B cell (primary cell): ENCODE data around the gene RBBP8NL.

Source experiments
- EZH2 ChIP-seq: IDR thresholded peaks from 2 replicates; pipeline ENCODE4 v1.6.1; 2012; ENCODE audit warnings: borderline replicate concordance, low read depth, mild to moderate bottlenecking, moderate library complexity, low read length; ENCODE audit not compliant: insufficient read depth, poor library complexity, severe bottlenecking
- TF ChIP-seq, protein P1 (sequence below): fragments of 200-600 bp; IDR thresholded peaks from one replicate; pipeline ENCODE4 v1.8.0; 2022; ENCODE audit warnings: antibody characterized with exemption, mild to moderate bottlenecking

DNA sequence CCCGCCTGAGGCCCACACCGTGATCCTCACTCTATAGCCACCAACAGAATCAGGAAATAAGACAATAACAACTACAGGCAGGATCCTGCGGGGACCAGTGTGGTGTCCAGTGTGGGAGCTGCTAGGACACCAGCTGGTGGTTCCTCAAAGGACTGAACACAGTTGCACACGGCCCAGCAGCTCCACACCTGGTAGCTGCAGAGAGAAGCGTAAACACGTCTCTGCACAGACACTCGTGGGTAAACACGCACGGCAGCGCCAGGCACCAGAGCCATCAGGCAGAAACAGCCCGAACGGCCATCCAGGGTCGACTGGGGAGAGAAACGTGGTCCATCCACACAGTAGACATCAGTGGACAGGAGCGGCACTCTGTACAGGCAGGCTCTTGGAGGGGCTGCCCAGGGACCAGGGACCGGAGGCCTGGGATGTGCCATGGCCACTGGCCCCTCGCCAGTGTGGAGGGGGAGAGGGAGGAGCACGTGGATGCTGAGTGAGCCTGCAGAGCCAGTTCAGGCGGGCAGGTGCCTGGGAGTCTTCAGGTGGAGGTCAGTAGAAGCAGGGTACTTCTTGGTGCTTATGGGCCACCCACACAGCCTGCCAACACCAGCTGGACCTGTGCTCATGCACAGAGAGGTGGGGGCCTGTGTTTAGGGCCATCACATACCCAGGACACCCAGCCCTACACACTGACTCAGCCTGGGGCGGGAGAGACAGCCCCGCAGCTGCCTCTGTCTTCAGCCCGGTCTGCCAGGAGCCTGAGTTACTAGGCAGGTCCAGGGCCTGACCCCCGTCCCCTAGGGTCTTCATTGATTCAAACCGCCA is 52.8 kb downstream of the RBBP8NL start:
- TF ChIP-seq, protein P1, sequence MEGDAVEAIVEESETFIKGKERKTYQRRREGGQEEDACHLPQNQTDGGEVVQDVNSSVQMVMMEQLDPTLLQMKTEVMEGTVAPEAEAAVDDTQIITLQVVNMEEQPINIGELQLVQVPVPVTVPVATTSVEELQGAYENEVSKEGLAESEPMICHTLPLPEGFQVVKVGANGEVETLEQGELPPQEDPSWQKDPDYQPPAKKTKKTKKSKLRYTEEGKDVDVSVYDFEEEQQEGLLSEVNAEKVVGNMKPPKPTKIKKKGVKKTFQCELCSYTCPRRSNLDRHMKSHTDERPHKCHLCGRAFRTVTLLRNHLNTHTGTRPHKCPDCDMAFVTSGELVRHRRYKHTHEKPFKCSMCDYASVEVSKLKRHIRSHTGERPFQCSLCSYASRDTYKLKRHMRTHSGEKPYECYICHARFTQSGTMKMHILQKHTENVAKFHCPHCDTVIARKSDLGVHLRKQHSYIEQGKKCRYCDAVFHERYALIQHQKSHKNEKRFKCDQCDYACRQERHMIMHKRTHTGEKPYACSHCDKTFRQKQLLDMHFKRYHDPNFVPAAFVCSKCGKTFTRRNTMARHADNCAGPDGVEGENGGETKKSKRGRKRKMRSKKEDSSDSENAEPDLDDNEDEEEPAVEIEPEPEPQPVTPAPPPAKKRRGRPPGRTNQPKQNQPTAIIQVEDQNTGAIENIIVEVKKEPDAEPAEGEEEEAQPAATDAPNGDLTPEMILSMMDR = no peak
- TF ChIP-seq EZH2 = no peak
